Iris pigment epithelial cell (primary cell): ENCODE results near the gene ARHGEF16.

Experiments used
- DNase-seq: peaks from one replicate; pipeline ENCODE4 v3.0.0-alpha.2; 2011; ENCODE audit warnings: low read depth

ARHGEF16 gene

DNA sequence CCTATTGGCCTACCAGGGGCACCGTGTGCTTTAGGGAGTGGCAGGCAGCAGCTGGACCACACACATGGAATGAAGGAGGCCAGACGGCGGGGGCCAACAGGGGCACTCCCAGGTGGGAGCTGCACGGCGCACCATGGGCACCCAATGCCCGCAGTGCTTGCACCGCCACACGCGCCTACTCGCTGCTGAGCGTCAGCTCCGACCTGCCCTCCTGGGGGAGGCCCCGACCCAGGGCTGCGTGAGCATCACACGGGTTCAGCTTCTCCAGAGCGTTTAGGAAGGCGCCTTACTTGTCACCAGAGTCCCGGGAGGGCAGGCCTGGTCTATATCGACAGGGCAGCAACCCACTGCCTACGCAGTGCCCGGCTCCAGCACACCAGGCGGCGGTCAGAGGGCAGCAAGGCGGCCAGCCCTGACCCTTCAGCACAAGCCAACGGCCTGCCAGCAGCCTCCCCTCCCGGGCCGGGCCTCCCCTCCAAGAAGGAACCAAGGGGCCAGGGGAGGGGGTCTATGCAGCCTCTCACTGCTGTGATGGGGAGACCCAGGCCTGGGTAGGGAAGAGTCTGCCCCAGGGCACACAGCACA is 64.9 kb downstream of the ARHGEF16 start:
- no peak for DNase-seq

DNA sequence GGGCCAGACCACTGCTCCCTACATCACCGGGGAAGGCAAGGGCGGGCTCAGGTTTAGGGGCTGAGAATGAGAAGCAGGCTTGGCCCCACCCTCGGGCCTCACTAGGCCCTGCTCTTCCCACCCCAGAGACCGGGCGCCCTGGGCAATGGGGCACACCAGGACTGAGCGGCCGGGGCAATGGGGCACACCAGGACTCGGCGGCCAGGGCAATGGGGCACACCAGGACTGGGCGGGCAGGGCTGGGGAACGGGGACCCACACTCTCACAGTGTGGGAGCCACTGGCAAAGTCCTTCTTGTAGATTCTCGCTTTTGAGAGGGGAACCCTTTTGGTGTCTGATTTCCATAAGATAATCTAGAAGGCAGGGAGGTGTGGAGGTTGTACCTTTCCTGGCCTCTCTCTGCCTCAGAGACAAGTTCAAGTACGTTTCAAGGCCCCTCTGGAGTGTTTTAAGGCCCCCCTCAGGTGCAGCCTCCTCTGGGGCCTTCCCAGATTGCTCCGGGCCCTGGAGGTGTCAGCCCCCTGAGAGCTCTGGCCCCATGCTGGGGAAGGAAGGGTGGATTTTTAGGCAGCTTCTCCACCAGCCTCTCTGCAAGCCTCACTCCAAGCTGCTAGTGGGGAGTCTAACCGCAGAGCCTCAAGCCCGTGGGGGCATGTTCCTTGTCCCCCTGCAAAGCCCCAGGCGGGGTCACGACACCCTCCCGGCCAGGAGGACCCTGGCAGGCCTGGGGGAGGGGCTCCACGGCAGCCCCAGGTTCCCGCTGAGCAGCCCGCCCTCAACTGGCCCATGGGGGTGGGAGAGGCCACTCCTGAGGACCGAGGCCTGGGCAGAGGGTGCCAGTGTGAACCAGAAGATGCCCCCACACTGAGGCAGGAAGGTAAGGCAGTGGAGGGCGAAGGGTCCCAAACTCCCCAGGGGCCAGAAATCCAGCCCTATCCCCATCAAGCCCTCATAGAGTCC is 66.2 kb downstream of the ARHGEF16 start:
- no peak for DNase-seq

DNA sequence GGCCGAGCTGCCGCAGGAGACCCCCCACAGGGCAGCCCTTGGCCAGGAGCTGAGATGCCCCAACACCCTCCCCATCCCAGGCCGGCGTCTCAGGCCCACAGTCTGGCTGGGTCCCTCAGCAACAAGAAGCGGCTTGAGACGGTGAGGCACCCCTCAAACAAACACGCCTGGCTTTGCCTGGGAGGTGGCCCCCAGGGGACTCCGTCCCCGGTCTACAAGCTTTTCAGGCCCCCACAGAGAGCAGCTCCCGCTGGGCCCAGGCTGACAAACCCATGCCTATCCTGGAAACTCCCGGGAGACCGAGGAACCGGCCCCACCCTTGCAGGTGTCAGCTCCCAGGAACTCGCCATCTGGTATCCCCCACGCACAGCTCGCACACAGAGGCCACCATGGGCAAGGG is 67.0 kb downstream of the ARHGEF16 start:
- no peak for DNase-seq

DNA sequence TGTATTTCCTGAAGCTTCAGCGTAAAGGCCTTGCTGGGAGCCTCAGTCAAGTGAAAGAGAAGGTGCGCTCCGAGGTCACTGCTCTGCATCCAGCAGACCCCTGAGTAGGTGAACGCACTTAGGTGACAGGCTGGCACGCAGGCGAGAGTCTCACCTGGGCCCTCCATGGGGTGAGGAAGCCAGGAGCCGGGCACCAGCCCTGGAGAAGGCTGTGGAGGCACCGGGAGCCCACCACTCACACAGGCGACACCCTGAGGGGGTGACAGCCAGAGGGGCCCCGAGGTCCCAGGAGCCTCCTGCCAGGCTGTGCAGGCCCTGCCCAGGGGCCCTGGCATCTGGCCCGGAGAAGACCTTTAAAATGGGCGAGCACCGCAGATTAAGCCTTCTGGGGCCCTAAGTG is 67.6 kb downstream of the ARHGEF16 start:
- no peak for DNase-seq

DNA sequence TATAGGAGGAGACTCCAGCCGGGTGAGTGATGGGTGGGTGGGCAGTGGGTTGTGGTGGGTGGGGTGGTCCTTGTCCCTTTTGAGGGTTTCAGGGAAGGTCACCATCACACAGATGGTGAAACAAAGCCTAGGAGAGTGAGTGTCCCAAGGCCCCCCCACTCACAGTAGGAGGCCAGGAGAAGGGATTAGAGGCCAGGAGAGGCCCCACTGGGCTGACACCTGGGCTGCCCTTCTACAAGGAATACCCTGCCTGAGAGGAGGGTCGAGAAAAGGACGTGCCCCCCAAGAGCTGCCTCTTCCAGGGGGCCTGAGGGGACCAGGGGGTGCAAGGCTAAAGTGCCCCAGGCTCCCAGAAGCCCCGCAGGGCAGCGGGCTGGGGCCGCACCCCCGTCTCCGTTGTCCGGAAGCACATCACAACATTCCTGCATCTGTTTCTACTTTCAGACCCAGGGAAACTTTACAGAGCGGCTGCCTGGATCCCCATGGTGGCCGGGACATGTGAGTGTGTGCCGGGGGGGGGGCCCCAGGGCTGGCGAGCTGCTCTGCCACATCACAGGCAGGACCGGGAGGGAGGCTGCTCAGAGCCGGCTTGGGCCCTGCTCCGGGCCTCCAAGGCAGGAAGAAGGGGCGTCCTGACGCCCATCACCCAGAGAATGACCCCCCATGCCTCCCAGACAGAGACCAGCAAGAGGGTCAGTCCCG is 68.2 kb downstream of the ARHGEF16 start:
- DNase-seq: peak; percentile 39

DNA sequence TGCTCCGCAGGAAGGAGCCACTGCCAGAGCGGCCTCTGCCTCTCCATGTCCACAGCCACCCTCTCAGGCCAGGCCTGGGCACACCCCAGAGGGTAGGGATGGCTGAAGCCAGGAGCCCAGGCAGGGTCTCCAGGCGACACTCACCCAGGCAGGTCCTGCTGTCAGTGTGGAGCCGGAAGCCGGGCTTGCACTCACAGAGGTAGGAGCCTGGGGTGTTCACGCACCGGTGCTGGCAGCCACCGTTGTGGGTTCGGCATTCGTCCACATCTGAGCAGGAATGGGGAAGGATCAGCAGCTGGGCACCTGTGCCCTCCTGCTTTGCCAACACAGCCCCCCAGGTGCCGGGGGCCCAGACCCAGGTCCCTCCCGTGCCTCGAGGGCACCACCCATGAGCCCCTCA is 69.5 kb downstream of the ARHGEF16 start:
- no peak for DNase-seq

GRCh38 chr1:3524556-3525203 is 70.2 kb downstream of the ARHGEF16 start:
- no peak for DNase-seq

GRCh38 chr1:3525551-3526482 is 71.4 kb downstream of the ARHGEF16 start:
- DNase-seq: no peak

- DNase-seq: no peak
These were observed 73.3 kb downstream of the ARHGEF16 start for GRCh38 chr1:3527774-3528173.

DNA sequence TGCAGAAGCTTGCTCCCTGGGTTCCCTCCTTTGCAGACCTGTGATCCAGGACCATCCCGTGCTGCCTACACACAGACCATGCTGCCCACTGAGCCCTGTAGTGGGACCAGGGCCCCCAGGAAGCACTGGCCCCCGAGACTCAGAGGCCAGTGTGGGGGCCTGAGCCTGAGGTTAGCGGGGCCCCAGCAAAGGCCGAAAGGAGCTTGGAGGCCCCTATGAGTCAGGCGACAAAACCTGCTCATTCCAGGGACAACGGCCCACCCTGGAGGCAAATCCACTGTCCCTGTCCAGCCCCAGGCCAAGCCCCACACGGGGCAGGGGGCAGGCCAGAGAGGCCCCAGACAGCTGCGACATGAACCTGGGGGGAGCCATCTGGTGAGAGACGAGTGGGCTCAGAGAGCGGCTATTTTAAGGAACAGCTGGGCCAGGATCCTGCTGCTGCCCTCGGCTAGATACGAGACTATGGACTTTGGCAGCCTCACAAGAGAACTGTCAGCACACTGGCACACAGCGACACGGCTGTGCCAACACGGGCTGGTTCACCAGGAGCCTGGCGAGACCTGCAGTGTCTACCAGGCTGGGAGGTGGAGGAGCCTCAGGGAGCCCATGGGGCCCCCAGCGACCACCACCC is 74.7 kb downstream of the ARHGEF16 start:
- DNase-seq: no peak

- no peak for DNase-seq
These were observed 75.8 kb downstream of the ARHGEF16 start for GRCh38 chr1:3530086-3530925.
